SU-DHL-6 (cell line): Measurements from ENCODE around the gene RPTOR.

ENCODE experiments used
- H2AFZ ChIP-seq: fragments of 200-600 bp; sonication (generic); 2 replicates; pipeline ENCODE4 v1.6.1; 2014; ENCODE audit warnings: low read depth, mild to moderate bottlenecking, moderate library complexity, mixed read lengths, antibody characterized with exemption, low read length; ENCODE audit not compliant: severe bottlenecking
- H3F3A ChIP-seq: fragments of 200-600 bp; shearing (Covaris generic); 2 replicates; pipeline ENCODE4 v1.6.0; 2016; ENCODE audit warnings: antibody characterized with exemption, mild to moderate bottlenecking; ENCODE audit not compliant: insufficient read depth
- H3K27ac ChIP-seq: fragments of 200-600 bp; sonication (generic); 2 replicates; pipeline ENCODE4 v1.5.1; 2016; ENCODE audit warnings: low read depth, mild to moderate bottlenecking, low read length, moderate library complexity, mixed read lengths
- H3K27me3 ChIP-seq: fragments of 200-600 bp; sonication (generic), shearing (Covaris generic); 2 replicates; pipeline ENCODE4 v1.6.0; 2014; ENCODE audit warnings: mild to moderate bottlenecking, low read length
- H3K36me3 ChIP-seq: fragments of 200-600 bp; sonication (generic); 2 replicates; pipeline ENCODE4 v1.6.1; 2014; ENCODE audit warnings: mild to moderate bottlenecking, low read length, mixed read lengths
- H3K4me2 ChIP-seq: fragments of 300-600, 200-600 bp; shearing (Covaris generic), sonication (generic); 2 replicates; pipeline ENCODE4 v1.6.0; 2014; ENCODE audit warnings: low read length, low read depth, mild to moderate bottlenecking; ENCODE audit not compliant: poor library complexity, severe bottlenecking
- H3K4me3 ChIP-seq: fragments of 200-600 bp; sonication (generic); 2 replicates; pipeline ENCODE4 v1.5.1; 2014; ENCODE audit warnings: antibody characterized with exemption, low read length, mild to moderate bottlenecking, mixed read lengths; ENCODE audit not compliant: insufficient read depth, poor library complexity, severe bottlenecking
- H3K79me2 ChIP-seq: fragments of 200-600 bp; sonication (generic); 2 replicates; pipeline ENCODE4 v1.6.1; 2014; ENCODE audit warnings: mild to moderate bottlenecking, low read length, moderate library complexity; ENCODE audit not compliant: insufficient read depth
- H3K9ac ChIP-seq: fragments of 200-600 bp; sonication (generic); 2 replicates; pipeline ENCODE4 v1.7.0; 2014; ENCODE audit warnings: mild to moderate bottlenecking, low read length
- H3K9me2 ChIP-seq: fragments of 200-600 bp; sonication (generic); replicated peaks from 2 replicates; pipeline ENCODE4 v1.6.1; 2014; ENCODE audit warnings: low read length; ENCODE audit not compliant: insufficient read depth
- H3K9me3 ChIP-seq: fragments of 200-600 bp; sonication (generic); 2 replicates; pipeline ENCODE4 v1.6.1; 2014; ENCODE audit warnings: low read length, mixed read lengths; ENCODE audit not compliant: insufficient read depth
- H4K20me1 ChIP-seq: fragments of 200-600 bp; sonication (generic); 2 replicates; pipeline ENCODE4 v1.6.1; 2014; ENCODE audit warnings: low read depth, mild to moderate bottlenecking, antibody characterized with exemption, low read length, moderate library complexity, mixed read lengths
- CTCF ChIP-seq: fragments of 200-600 bp; sonication (generic); IDR thresholded peaks from one replicate; pipeline ENCODE4 v1.5.1; 2017; ENCODE audit warnings: antibody characterized with exemption, mild to moderate bottlenecking, low read length, moderate library complexity; ENCODE audit not compliant: insufficient read depth, poor library complexity, severe bottlenecking
- EZH2phosphoT487 ChIP-seq: fragments of 200-600 bp; sonication (generic), shearing (Covaris generic); conservative IDR thresholded peaks from 2 replicates; pipeline ENCODE4 v1.6.1; 2018; ENCODE audit warnings: mild to moderate bottlenecking, antibody characterized with exemption, low read length, moderate library complexity, mixed read lengths

The RPTOR gene

GRCh38 chr17:80681215-80681614 is 136.6 kb downstream of the RPTOR start:
- Histone ChIP-seq H3K9ac (no peak overlapping the region), H3F3A (no peaks in the 10 kb centered on the region), H3K4me2 (no peak overlapping the region), H3K9me3 (no peaks in the 10 kb centered on the region), H3K27me3 (no peaks in the 10 kb centered on the region), H3K36me3 (no peaks in the 10 kb centered on the region), H3K27ac (no peak overlapping the region), H3K4me3 (no peak overlapping the region), H2AFZ (no peak overlapping the region), H4K20me1 (no peaks in the 10 kb centered on the region), H3K79me2 (peaks cover 9% of the 10 kb centered on the region; the same call in 1 of the 2 replicates), H3K9me2 (no peaks in the 10 kb centered on the region)
- no peak for TF ChIP-seq EZH2phosphoT487
- TF ChIP-seq CTCF, result no peak

GRCh38 chr17:80682372-80682771 is 137.7 kb downstream of the RPTOR start:
- peaks cover 9% of the 10 kb centered on the region; the same call in 1 of the 2 replicates for H3K79me2 ChIP-seq
- no peaks in the 10 kb centered on the region for H3K9me2 ChIP-seq
- H3K27me3 ChIP-seq, result no peaks in the 10 kb centered on the region
- no peak overlapping the region for H3K27ac ChIP-seq
- H3F3A ChIP-seq, result no peaks in the 10 kb centered on the region
- no peak overlapping the region for H3K4me2 ChIP-seq
- H2AFZ ChIP-seq, result no peak overlapping the region
- no peak overlapping the region for H3K9ac ChIP-seq
- no peaks in the 10 kb centered on the region for H3K9me3 ChIP-seq
- no peak for TF ChIP-seq CTCF
- no peak for TF ChIP-seq EZH2phosphoT487
- H3K4me3 ChIP-seq, result no peak overlapping the region
- H3K36me3 ChIP-seq, result no peaks in the 10 kb centered on the region
- no peaks in the 10 kb centered on the region for H4K20me1 ChIP-seq

GRCh38 chr17:80683625-80684104 is 139.0 kb downstream of the RPTOR start:
- Histone ChIP-seq H3K9me3 (no peaks in the 10 kb centered on the region), H3K4me2 (no peak overlapping the region), H3K27ac (no peak overlapping the region), H3K4me3 (no peak overlapping the region), H3K9ac (no peak overlapping the region), H3K36me3 (no peaks in the 10 kb centered on the region), H2AFZ (no peak overlapping the region), H3F3A (no peaks in the 10 kb centered on the region), H4K20me1 (no peaks in the 10 kb centered on the region), H3K9me2 (no peaks in the 10 kb centered on the region), H3K27me3 (no peaks in the 10 kb centered on the region), H3K79me2 (0 out of 2 replicates have a peak, but pooled peaks cover 5% of the 10 kb centered on the region)
- TF ChIP-seq CTCF (no peak), EZH2phosphoT487 (no peak)
